NB4 (cell line): ENCODE data around the gene CSPG4.

Source experiments
- POLR2A ChIP-seq: IDR thresholded peaks from 2 replicates; pipeline ENCODE4 v1.6.1; 2011; ENCODE audit warnings: mild to moderate bottlenecking; ENCODE audit not compliant: insufficient read length; ENCODE audit errors: extremely low read depth
- TF ChIP-seq, protein P1 (sequence below): IDR thresholded peaks from one replicate; pipeline ENCODE4 v1.5.1; 2012; ENCODE audit warnings: low read depth, low read length

DNA sequence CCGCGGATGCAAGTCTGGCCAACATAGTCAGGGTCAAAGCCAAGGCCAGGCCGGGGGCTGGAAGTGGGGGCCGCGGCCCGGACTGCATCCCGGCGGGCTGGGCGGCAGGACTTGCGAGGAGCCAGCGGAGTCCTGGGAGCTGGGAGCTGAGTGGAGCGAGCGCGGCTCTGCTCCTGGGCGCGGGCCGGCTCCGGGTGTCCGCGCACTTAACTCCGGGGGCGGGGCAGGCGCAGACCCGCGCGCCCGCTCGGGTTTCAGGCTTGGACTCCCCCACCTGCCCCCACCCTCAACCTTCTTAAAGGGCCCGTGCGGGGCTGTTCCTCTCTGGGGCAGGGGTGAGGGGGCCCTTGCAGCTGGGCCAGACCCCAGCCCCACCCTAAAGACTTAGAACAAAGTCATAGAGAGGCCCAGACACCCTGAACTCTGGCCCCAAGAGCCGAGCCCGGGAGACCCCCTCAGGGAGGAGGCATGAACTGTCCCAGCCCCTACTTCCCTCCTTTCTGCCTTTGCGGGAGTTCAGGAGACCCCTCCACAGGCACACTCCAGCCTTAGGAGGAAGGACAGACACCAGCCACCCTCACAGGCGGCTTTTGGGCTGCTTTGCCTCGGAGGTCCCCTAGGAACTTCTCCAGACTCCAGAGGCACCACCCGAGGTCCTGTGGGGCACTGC, at the start of gene CSPG4:
- TF ChIP-seq, protein P1, sequence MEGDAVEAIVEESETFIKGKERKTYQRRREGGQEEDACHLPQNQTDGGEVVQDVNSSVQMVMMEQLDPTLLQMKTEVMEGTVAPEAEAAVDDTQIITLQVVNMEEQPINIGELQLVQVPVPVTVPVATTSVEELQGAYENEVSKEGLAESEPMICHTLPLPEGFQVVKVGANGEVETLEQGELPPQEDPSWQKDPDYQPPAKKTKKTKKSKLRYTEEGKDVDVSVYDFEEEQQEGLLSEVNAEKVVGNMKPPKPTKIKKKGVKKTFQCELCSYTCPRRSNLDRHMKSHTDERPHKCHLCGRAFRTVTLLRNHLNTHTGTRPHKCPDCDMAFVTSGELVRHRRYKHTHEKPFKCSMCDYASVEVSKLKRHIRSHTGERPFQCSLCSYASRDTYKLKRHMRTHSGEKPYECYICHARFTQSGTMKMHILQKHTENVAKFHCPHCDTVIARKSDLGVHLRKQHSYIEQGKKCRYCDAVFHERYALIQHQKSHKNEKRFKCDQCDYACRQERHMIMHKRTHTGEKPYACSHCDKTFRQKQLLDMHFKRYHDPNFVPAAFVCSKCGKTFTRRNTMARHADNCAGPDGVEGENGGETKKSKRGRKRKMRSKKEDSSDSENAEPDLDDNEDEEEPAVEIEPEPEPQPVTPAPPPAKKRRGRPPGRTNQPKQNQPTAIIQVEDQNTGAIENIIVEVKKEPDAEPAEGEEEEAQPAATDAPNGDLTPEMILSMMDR, result no peak
- TF ChIP-seq POLR2A, result no peak
